ENCODE data around the gene SPATA9. TPM values are rescaled to one million over a fixed set of nuclear protein-coding genes. Genes with fewer than 3 reads are reported as not detected.
"Not testable (repeated sequence)": the region's sequence is repeated elsewhere in the genome, so short reads cannot be mapped to it uniquely, and the experiment has no call there.

Gene SPATA9
- total RNA-seq, 3 donors from 2014 or later (not counting 1 experiment from before 2014, with no cell fraction given) = 1.3 to 2.1 (median 2.0) TPM

DNA sequence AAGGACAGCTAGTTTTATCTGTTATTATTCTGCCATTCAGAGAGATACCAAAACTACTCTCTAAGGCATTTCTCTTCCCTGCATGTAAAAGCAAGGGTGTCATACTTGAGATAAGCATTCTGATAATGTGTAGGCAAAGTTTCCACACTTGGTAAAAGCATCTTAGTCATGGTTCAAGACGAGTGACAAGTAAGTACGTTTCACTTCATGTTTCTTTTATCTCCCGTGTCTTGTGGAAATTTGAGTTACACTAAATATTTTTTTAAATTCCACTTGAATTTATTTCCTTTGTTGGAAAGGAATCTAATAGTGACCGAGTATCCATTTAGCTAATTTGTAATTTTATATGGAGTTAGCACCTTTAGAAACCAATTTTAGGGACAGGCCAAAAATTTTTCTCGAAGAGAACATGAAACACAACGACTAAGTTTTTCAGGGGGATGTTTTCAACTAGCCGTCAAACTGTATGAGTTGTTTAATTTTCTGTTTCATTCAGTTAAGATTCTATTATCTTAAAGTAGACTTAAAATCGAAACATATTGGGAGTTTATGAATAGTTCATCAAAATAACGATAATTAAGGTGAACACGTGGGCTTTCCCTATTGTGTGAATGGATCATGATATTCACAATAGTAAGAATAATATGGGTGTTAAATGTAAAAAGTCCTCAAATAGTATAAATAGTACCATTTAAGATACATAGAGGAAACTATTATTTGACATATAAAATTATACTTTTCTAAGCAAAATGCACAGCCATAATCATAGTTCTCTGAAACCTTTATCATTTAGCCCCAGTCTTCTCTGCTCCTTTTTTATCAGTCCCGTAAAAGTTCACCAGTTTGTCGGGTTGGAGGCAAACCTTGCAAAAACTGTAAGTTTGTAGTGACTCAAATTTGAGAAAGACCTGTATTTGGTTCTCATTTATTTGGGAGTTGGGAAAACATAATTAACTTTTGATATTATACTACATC lies 34.6 kb downstream of the SPATA9 start:
- intact Hi-C loops (cut with micrococcal nuclease) = loop anchor here (2.0 to 5.0 kb wide), 3 partner anchors 83 to 1289 kb away; partner anchors contain the start of genes GLRX, LNPEP and RHOBTB3
- peak overlapping the region in 1 of 2 donors; percentile 85 for H3K27ac Mint-ChIP-seq
- peak overlapping the region; percentile 35 for H3K4me3 Mint-ChIP-seq
- H3K4me3 ChIP-seq (ENCODE audit: low read length) = no peak overlapping the region
- no peaks in the 10 kb centered on the region for H3K27me3 ChIP-seq (ENCODE audit: control insufficient read depth, insufficient read depth, low read length)
- H3K9me3 ChIP-seq (ENCODE audit: control insufficient read depth, insufficient read depth, low read length) = no peaks in the 10 kb centered on the region
- H3K27ac ChIP-seq (ENCODE audit: low read length) = no peak overlapping the region
- H3K9me3 Mint-ChIP-seq = no peaks in the 10 kb centered on the region
- H3K36me3 ChIP-seq (ENCODE audit: control insufficient read depth, insufficient read depth, low read length) = peaks cover 2% of the 10 kb centered on the region
- DNase-seq (peak in 1 of 2 donors; percentile 16), ATAC-seq (no peak)
- 80% methylated on average over 7 of the region's 12 CpGs for WGBS (ENCODE audit: insufficient coverage)
- no peaks in the 10 kb centered on the region for H3K27me3 Mint-ChIP-seq (ENCODE audit: low read depth in 2 of 2)
- TF ChIP-seq, protein P1, sequence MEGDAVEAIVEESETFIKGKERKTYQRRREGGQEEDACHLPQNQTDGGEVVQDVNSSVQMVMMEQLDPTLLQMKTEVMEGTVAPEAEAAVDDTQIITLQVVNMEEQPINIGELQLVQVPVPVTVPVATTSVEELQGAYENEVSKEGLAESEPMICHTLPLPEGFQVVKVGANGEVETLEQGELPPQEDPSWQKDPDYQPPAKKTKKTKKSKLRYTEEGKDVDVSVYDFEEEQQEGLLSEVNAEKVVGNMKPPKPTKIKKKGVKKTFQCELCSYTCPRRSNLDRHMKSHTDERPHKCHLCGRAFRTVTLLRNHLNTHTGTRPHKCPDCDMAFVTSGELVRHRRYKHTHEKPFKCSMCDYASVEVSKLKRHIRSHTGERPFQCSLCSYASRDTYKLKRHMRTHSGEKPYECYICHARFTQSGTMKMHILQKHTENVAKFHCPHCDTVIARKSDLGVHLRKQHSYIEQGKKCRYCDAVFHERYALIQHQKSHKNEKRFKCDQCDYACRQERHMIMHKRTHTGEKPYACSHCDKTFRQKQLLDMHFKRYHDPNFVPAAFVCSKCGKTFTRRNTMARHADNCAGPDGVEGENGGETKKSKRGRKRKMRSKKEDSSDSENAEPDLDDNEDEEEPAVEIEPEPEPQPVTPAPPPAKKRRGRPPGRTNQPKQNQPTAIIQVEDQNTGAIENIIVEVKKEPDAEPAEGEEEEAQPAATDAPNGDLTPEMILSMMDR (IDR thresholded peaks at IDR 0.05) = no peak
- H3K4me1 Mint-ChIP-seq = peaks cover 8 to 16% of the 10 kb centered on the region in 2 donors
- H3K36me3 Mint-ChIP-seq = no peaks in the 10 kb centered on the region
- H3K4me1 ChIP-seq (ENCODE audit: control insufficient read depth, insufficient read depth, low read length) = peaks cover 15% of the 10 kb centered on the region

DNA sequence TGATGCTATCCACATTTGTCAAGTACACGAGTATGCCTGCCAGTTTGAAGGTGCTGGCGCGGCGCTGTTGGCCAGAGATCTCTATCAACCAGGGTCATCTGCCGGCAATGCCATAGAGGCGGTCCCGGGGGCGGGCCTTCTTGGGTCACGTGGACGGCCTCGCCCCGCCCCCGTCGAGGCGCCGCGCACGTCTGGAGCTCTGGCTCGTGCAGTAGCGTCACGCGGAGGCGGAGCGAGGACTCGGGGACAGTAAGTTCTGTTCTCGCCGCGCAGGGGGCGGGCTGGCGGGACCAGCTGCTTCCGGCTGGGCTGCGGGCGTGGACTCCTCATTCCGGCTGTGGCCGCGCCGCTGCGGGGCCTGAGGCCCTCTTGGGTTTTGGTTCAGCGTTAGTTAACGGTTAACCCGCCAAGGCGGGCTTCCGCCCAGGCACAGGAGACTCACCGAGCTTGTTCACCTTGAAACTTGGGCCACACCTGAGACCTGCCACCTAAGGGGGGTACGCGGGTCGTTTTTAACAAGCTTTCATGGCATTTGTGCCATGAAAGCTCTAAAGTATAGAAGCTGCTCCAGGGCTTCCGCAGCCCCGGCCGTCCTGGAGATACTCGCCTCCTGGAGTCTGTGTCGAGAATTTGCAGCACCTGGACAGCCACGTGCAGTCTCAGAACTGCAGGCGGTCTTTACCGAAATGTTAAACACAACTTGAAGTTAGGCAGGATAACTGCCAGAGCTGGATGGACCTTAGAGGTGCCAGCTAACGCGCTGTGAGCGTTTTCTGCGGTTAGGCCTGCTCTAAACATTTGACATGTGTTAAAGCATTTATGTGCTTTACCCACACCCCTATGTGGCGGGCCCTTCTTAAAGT lies 36.0 kb downstream of the SPATA9 start, which contains the start of gene RFESD:
TSS of gene RFESD (plus strand) at position 209 of the 863 bp plus-strand sequence. CDS start 5,495 bp downstream, outside the sequence.
- Histone ChIP-seq H3K4me1 (ENCODE audit: control insufficient read depth, insufficient read depth, low read length) (peaks cover 15% of the 10 kb centered on the region), H3K27me3 (ENCODE audit: control insufficient read depth, insufficient read depth, low read length) (no peaks in the 10 kb centered on the region), H3K4me3 (ENCODE audit: low read length) (peak within 1 kb of the TSS; percentile 76), H3K9me3 (ENCODE audit: control insufficient read depth, insufficient read depth, low read length) (no peaks in the 10 kb centered on the region), H3K27ac (ENCODE audit: low read length) (peak within 1 kb of the TSS; percentile 91), H3K36me3 (ENCODE audit: control insufficient read depth, insufficient read depth, low read length) (no peaks in the 10 kb centered on the region)
- Mint-ChIP-seq H3K27ac (peak within 1 kb of the TSS; percentile 85 to 95), H3K27me3 (ENCODE audit: low read depth in 2 of 2) (no peaks in the 10 kb centered on the region), H3K36me3 (no peaks in the 10 kb centered on the region), H3K4me3 (peak within 1 kb of the TSS; percentile 83), H3K4me1 (peaks cover 8 to 16% of the 10 kb centered on the region in 2 donors), H3K9me3 (no peaks in the 10 kb centered on the region)
- ATAC-seq (peak; percentile 95 to 99 (median 96)), DNase-seq (peak; percentile 96 to 98)
- WGBS (ENCODE audit: insufficient coverage) = under 1% methylated on average over 60 of the region's 60 CpGs
- TF ChIP-seq, protein P1 (IDR thresholded peaks at IDR 0.05) = no peak
- intact Hi-C loops (cut with micrococcal nuclease) = loop anchor here (1.0 to 5.0 kb wide), 4 partner anchors 84 to 1291 kb away; partner anchors contain the start of genes ARSK, GLRX, LNPEP and RHOBTB3

DNA sequence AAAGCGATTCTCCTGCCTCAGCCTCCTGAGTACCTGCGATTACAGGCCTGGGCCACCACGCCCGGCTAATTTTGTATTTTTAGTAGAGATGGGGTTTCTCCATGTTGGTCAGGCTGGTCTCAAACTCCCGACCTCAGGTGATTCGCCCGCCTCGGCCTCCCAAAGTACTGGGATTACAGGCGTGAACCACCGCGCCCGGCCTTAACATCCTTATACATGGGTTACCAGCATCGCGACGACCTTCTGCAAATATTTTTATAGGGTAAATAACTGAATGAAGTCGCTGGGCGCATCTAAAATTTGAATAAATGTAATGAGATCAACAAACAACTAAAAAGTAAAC lies 36.6 kb downstream of the SPATA9 start:
- not testable (repeated sequence) for H3K36me3 Mint-ChIP-seq; DNase-seq; H3K9me3 Mint-ChIP-seq; H3K27me3 ChIP-seq (ENCODE audit: control insufficient read depth, insufficient read depth, low read length); ATAC-seq; H3K9me3 ChIP-seq (ENCODE audit: control insufficient read depth, insufficient read depth, low read length); H3K36me3 ChIP-seq (ENCODE audit: control insufficient read depth, insufficient read depth, low read length); H3K27me3 Mint-ChIP-seq (ENCODE audit: low read depth in 2 of 2)
- peak overlapping the region; percentile 85 to 95 for H3K27ac Mint-ChIP-seq
- intact Hi-C loops (cut with micrococcal nuclease) = loop anchor here (1.0 to 5.0 kb wide), 4 partner anchors 85 to 1291 kb away; partner anchors contain the start of genes ARSK, GLRX, LNPEP and RHOBTB3
- Histone ChIP-seq H3K4me3 (ENCODE audit: low read length) (peak overlapping the region; percentile 25), H3K27ac (ENCODE audit: low read length) (peak overlapping the region; percentile 91), H3K4me1 (ENCODE audit: control insufficient read depth, insufficient read depth, low read length) (peaks cover 15% of the 10 kb centered on the region)
- peaks cover 8 to 16% of the 10 kb centered on the region in 2 donors for H3K4me1 Mint-ChIP-seq
- H3K4me3 Mint-ChIP-seq = peak overlapping the region; percentile 83
- WGBS (ENCODE audit: insufficient coverage) = 95% methylated on average over 14 of the region's 17 CpGs
